ENCODE measurements around the gene MAEA. TPM values are rescaled to one million over a fixed set of nuclear protein-coding genes. Genes with fewer than 3 reads are reported as not detected.

Gene MAEA
- total RNA-seq, 1 donor from 2014 or later: 74.0 TPM

GRCh38 chr4:1259966-1260365, 29.7 kb upstream of the MAEA start:
- Mint-ChIP-seq H3K27me3 (ENCODE audit: low read depth) (peaks cover 17% of the 10 kb centered on the region), H3K36me3 (ENCODE audit: low read depth) (peaks cover 21% of the 10 kb centered on the region), H3K9me3 (peaks cover 19% of the 10 kb centered on the region), H3K4me3 (no peak overlapping the region), H3K4me1 (no peaks in the 10 kb centered on the region), H3K27ac (ENCODE audit: unreplicated experiment) (no peak overlapping the region)
- TF ChIP-seq CTCF (conservative IDR thresholded peaks at IDR 0.05): no peak
- DNase-seq (ENCODE audit: low read depth, low spot score): no peak

GRCh38 chr4:1260418-1261106, 29.1 kb upstream of the MAEA start:
- TF ChIP-seq CTCF (conservative IDR thresholded peaks at IDR 0.05): no peak
- Mint-ChIP-seq H3K4me3 (no peak overlapping the region), H3K9me3 (peaks cover 19% of the 10 kb centered on the region), H3K27me3 (ENCODE audit: low read depth) (peaks cover 16% of the 10 kb centered on the region), H3K27ac (ENCODE audit: unreplicated experiment) (no peak overlapping the region), H3K36me3 (ENCODE audit: low read depth) (peaks cover 20% of the 10 kb centered on the region), H3K4me1 (no peaks in the 10 kb centered on the region)
- DNase-seq (ENCODE audit: low read depth, low spot score): no peak

GRCh38 chr4:1261107-1261928, 28.4 kb upstream of the MAEA start:
- TF ChIP-seq CTCF (conservative IDR thresholded peaks at IDR 0.05): no peak
- peaks cover 17% of the 10 kb centered on the region for H3K9me3 Mint-ChIP-seq
- H3K27ac Mint-ChIP-seq (ENCODE audit: unreplicated experiment): no peak overlapping the region
- no peak overlapping the region for H3K4me3 Mint-ChIP-seq
- H3K4me1 Mint-ChIP-seq: no peaks in the 10 kb centered on the region
- H3K36me3 Mint-ChIP-seq (ENCODE audit: low read depth): peaks cover 22% of the 10 kb centered on the region
- H3K27me3 Mint-ChIP-seq (ENCODE audit: low read depth): peaks cover 13% of the 10 kb centered on the region
- DNase-seq (ENCODE audit: low read depth, low spot score): no peak

- no peak overlapping the region for H3K27ac Mint-ChIP-seq (ENCODE audit: unreplicated experiment)
- no peaks in the 10 kb centered on the region for H3K4me1 Mint-ChIP-seq
- H3K4me3 Mint-ChIP-seq: no peak overlapping the region
- TF ChIP-seq CTCF (conservative IDR thresholded peaks at IDR 0.05): no peak
- peaks cover 29% of the 10 kb centered on the region for H3K36me3 Mint-ChIP-seq (ENCODE audit: low read depth)
- peaks cover 16% of the 10 kb centered on the region for H3K9me3 Mint-ChIP-seq
- peaks cover 6% of the 10 kb centered on the region for H3K27me3 Mint-ChIP-seq (ENCODE audit: low read depth)
- DNase-seq (ENCODE audit: low read depth, low spot score): no peak
These were observed 24.7 kb upstream of the MAEA start for GRCh38 chr4:1264942-1265341.

GRCh38 chr4:1265351-1265750, 24.3 kb upstream of the MAEA start:
- TF ChIP-seq CTCF (conservative IDR thresholded peaks at IDR 0.05): no peak
- no peak for DNase-seq (ENCODE audit: low read depth, low spot score)
- Mint-ChIP-seq H3K27ac (ENCODE audit: unreplicated experiment) (no peak overlapping the region), H3K27me3 (ENCODE audit: low read depth) (peaks cover 3% of the 10 kb centered on the region), H3K4me1 (no peaks in the 10 kb centered on the region), H3K36me3 (ENCODE audit: low read depth) (peaks cover 24% of the 10 kb centered on the region), H3K4me3 (no peak overlapping the region), H3K9me3 (peaks cover 16% of the 10 kb centered on the region)

Data from neural crest cell (in vitro differentiated cells).